Astrocyte (in vitro differentiated cells and primary cell): ENCODE measurements around the gene KLK12.

Source experiments
- EZH2 ChIP-seq: IDR thresholded peaks from 2 replicates; pipeline ENCODE4 v1.6.1; 2012; ENCODE audit warnings: mild to moderate bottlenecking, low read length, inconsistent platforms; ENCODE audit not compliant: insufficient read depth
- TF ChIP-seq, protein P1 (sequence below): IDR thresholded peaks from 2 replicates; pipeline ENCODE4 v1.5.1; 2011; ENCODE audit warnings: low read depth, mild to moderate bottlenecking, inconsistent platforms, low read length, moderate library complexity; ENCODE audit not compliant: insufficient read depth

DNA sequence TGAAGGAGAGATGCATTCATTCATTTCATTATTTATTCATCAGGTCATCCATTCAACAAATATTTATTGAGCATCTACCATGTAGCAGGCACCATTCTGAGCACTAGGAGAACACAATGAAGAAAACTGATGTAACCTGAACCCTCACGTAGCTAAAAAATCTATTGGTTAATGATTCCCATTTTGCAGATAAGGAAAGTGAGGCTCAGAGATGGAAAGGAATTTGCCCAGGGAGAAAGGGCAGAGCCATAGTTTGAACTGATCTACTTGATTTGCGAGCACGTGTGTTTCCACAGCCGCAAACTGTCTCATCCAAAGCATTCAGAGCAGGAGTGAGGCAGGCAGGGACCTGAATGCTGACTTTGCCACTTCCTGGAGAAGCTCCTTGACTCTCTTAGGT lies 36.1 kb downstream of the KLK12 start:
- TF ChIP-seq, protein P1, sequence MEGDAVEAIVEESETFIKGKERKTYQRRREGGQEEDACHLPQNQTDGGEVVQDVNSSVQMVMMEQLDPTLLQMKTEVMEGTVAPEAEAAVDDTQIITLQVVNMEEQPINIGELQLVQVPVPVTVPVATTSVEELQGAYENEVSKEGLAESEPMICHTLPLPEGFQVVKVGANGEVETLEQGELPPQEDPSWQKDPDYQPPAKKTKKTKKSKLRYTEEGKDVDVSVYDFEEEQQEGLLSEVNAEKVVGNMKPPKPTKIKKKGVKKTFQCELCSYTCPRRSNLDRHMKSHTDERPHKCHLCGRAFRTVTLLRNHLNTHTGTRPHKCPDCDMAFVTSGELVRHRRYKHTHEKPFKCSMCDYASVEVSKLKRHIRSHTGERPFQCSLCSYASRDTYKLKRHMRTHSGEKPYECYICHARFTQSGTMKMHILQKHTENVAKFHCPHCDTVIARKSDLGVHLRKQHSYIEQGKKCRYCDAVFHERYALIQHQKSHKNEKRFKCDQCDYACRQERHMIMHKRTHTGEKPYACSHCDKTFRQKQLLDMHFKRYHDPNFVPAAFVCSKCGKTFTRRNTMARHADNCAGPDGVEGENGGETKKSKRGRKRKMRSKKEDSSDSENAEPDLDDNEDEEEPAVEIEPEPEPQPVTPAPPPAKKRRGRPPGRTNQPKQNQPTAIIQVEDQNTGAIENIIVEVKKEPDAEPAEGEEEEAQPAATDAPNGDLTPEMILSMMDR = no peak
- TF ChIP-seq EZH2 = no peak
